Measurements from ENCODE around the gene ROR2. TPM values are rescaled to one million over a fixed set of nuclear protein-coding genes. Genes with fewer than 3 reads are reported as not detected.

ROR2 gene
- total RNA-seq, 4 donors from 2014 or later: 1.8 to 4.2 (median 2.7) TPM

GRCh38 chr9:91868732-91869391, 81.2 kb downstream of the ROR2 start:
- Histone ChIP-seq H3K36me3 (no peaks in the 10 kb centered on the region), H3K9me3 (no peaks in the 10 kb centered on the region), H3K27ac (no peak overlapping the region), H3K27me3 (no peaks in the 10 kb centered on the region), H3K4me3 (no peak overlapping the region), H3K4me1 (no peaks in the 10 kb centered on the region)
- WGBS, 2 donors: 77 to 86% methylated on average over 5 of the region's 5 CpGs
- no peak for DNase-seq (ENCODE audit: low spot score in 2 of 2)
- TF ChIP-seq POLR2A (IDR thresholded peaks at IDR 0.05) (no peak), CTCF (IDR thresholded peaks at IDR 0.05) (no peak), EP300 (IDR thresholded peaks at IDR 0.05) (no peak)

- no peaks in the 10 kb centered on the region for H3K36me3 ChIP-seq
- no peak for DNase-seq (ENCODE audit: low spot score in 2 of 2)
- no peak overlapping the region for H3K4me3 ChIP-seq
- TF ChIP-seq POLR2A (IDR thresholded peaks at IDR 0.05) (no peak), EP300 (IDR thresholded peaks at IDR 0.05) (no peak), CTCF (IDR thresholded peaks at IDR 0.05) (no peak)
- no peaks in the 10 kb centered on the region for H3K4me1 ChIP-seq
- H3K27ac ChIP-seq: no peak overlapping the region
- no peaks in the 10 kb centered on the region for H3K27me3 ChIP-seq
- WGBS, 2 donors: 59 to 62% methylated on average over 6 of the region's 6 CpGs
- H3K9me3 ChIP-seq: no peaks in the 10 kb centered on the region
Observed at GRCh38 chr9:91867740-91868139, 82.3 kb downstream of the ROR2 start.

GRCh38 chr9:91865041-91865440, 85.0 kb downstream of the ROR2 start:
- no peak for TF ChIP-seq CTCF (IDR thresholded peaks at IDR 0.05)
- no peak for TF ChIP-seq EP300 (IDR thresholded peaks at IDR 0.05)
- TF ChIP-seq POLR2A (IDR thresholded peaks at IDR 0.05): no peak
- WGBS, 2 donors: 48 to 53% methylated on average over 5 of the region's 5 CpGs
- no peak overlapping the region for H3K4me3 ChIP-seq
- no peak overlapping the region for H3K27ac ChIP-seq
- DNase-seq (ENCODE audit: low spot score in 2 of 2): no peak
- no peaks in the 10 kb centered on the region for H3K27me3 ChIP-seq
- no peaks in the 10 kb centered on the region for H3K9me3 ChIP-seq
- H3K36me3 ChIP-seq: no peaks in the 10 kb centered on the region
- no peaks in the 10 kb centered on the region for H3K4me1 ChIP-seq

GRCh38 chr9:91864380-91864779, 85.6 kb downstream of the ROR2 start:
- no peak overlapping the region for H3K27ac ChIP-seq
- H3K4me1 ChIP-seq: no peaks in the 10 kb centered on the region
- TF ChIP-seq EP300 (IDR thresholded peaks at IDR 0.05): no peak
- TF ChIP-seq CTCF (IDR thresholded peaks at IDR 0.05): no peak
- no peak for TF ChIP-seq POLR2A (IDR thresholded peaks at IDR 0.05)

GRCh38 chr9:91863469-91863868, 86.6 kb downstream of the ROR2 start:
- no peaks in the 10 kb centered on the region for H3K9me3 ChIP-seq
- H3K4me3 ChIP-seq: no peak overlapping the region
- WGBS, 2 donors: 71 to 83% methylated on average over 4 of the region's 4 CpGs
- no peak overlapping the region for H3K27ac ChIP-seq
- H3K27me3 ChIP-seq: no peaks in the 10 kb centered on the region
- TF ChIP-seq CTCF (IDR thresholded peaks at IDR 0.05) (no peak), POLR2A (IDR thresholded peaks at IDR 0.05) (no peak), EP300 (IDR thresholded peaks at IDR 0.05) (no peak)
- H3K4me1 ChIP-seq: no peaks in the 10 kb centered on the region
- no peak for DNase-seq (ENCODE audit: low spot score in 2 of 2)
- no peaks in the 10 kb centered on the region for H3K36me3 ChIP-seq

More at GRCh38 chr9:91864380-91864779, 85.6 kb downstream of the ROR2 start:
- WGBS, 2 donors: 46 to 51% methylated on average over 4 of the region's 4 CpGs
- Histone ChIP-seq H3K36me3 (no peaks in the 10 kb centered on the region), H3K9me3 (no peaks in the 10 kb centered on the region), H3K27me3 (no peaks in the 10 kb centered on the region), H3K4me3 (no peak overlapping the region)
- DNase-seq (ENCODE audit: low spot score in 2 of 2): no peak
